HCT116 (cell line): Measurements from ENCODE around the gene RPL37A. TPM values are rescaled to one million over a fixed set of nuclear protein-coding genes. Genes with fewer than 3 reads are reported as not detected.

Experiments used
- ATAC-seq: fragments of 200-7000 bp; cut with Tn5 transposase; 2 replicates; pipeline ENCODE4 v1.9.1; 2020; ENCODE audit warnings: mild to moderate bottlenecking, moderate library complexity
- BruUV-seq: library from RNA; stranded (reverse); fragments of 400-500 nt; replicated peaks from 2 replicates; lab custom pipeline; 2021; lab: Mats Ljungman, UMichigan
- CTCF ChIA-PET: fragments of 300-600 bp; sonication (Branson Sonifier 250); formaldehyde crosslinking; loops from one replicate; lab custom pipeline; 2021; ENCODE audit warnings: antibody characterized with exemption; lab: Charles Lee
- POLR2A ChIA-PET: fragments of 300-600, 350-600 bp; sonication (Branson Sonifier 250); formaldehyde crosslinking; loops from one replicate; lab custom pipeline; 2021; ENCODE audit warnings: antibody characterized with exemption; lab: Charles Lee
- RAD21 ChIA-PET, 2 experiments: fragments of 300-600 bp; sonication (Branson Sonifier 250); formaldehyde crosslinking; loops; one replicate each; lab custom pipeline; 2023; ENCODE audit warnings: low total read pairs in 2 of 2; ENCODE audit not compliant: uncharacterized antibody in 2 of 2, unreplicated experiment in 2 of 2, low non-redundant PET in 1 of 2; lab: Charles Lee
- DNase-seq: peaks from one replicate; pipeline ENCODE4 v3.0.0-alpha.2; 2010; ENCODE audit warnings: low read depth, low spot score
- H2AFZ ChIP-seq: fragments of 200-600 bp; shearing (Covaris generic), sonication (generic); 2 replicates; pipeline ENCODE4 v1.6.1; 2017; ENCODE audit warnings: low read depth, mixed run types, mixed read lengths, antibody characterized with exemption, low read length; ENCODE audit not compliant: poor library complexity, severe bottlenecking
- H3K27ac ChIP-seq: 2 replicates; pipeline ENCODE4 v1.5.1; 2012; ENCODE audit warnings: low read depth, low read length
- H3K27me3 ChIP-seq: fragments of 200-600 bp; sonication (generic); 2 replicates; pipeline ENCODE4 v1.6.1; 2016; ENCODE audit warnings: mixed run types, low read length, mixed read lengths; ENCODE audit not compliant: insufficient read depth
- H3K36me3 ChIP-seq, 2 experiments: fragments of 200-500 bp in 1 of 2; fragments of 200-600 bp in 1 of 2; sonication (Bioruptor generic) in 1 of 2; sonication (generic) in 1 of 2; 2 replicates each; pipeline versions ENCODE4 v1.5.1 to v1.6.1; 2014 to 2016; ENCODE audit warnings: low read length in 2 of 2, inconsistent platforms in 1 of 2, mixed read lengths in 1 of 2, mixed run types in 1 of 2; ENCODE audit not compliant: insufficient read depth in 2 of 2, control insufficient read depth in 1 of 2
- H3K4me1 ChIP-seq, 2 experiments: fragments of 200-600 bp in 1 of 2; sonication (generic) in 1 of 2; 2 replicates each; pipeline versions ENCODE4 v1.5.1 to v1.6.1; 2012 to 2017; ENCODE audit warnings: low read length in 2 of 2, inconsistent platforms in 1 of 2, mild to moderate bottlenecking in 1 of 2, mixed read lengths in 1 of 2, mixed run types in 1 of 2, moderate library complexity in 1 of 2; ENCODE audit not compliant: insufficient read depth in 2 of 2, control insufficient read depth in 1 of 2
- H3K4me2 ChIP-seq: fragments of 200-600 bp; sonication (generic); 2 replicates; pipeline ENCODE4 v1.6.1; 2017; ENCODE audit warnings: mixed run types, low read length, mixed read lengths
- H3K4me3 ChIP-seq, 2 experiments: fragments of 200-600 bp in 1 of 2; sonication (generic) in 1 of 2; replicated peaks in 1 of 2; 2 replicates each; pipeline ENCODE4 v1.5.1; 2011 to 2016; ENCODE audit warnings: low read length in 2 of 2, control low read depth in 1 of 2, low read depth in 1 of 2, mild to moderate bottlenecking in 1 of 2, mixed read lengths in 1 of 2, mixed run types in 1 of 2
- H3K79me2 ChIP-seq: fragments of 200-600 bp; sonication (generic); 2 replicates; pipeline ENCODE4 v1.6.1; 2017; ENCODE audit warnings: mild to moderate bottlenecking, mixed run types, low read length, moderate library complexity, mixed read lengths; ENCODE audit not compliant: insufficient read depth
- H3K9ac ChIP-seq: fragments of 200-600 bp; sonication (generic); 2 replicates; pipeline ENCODE4 v1.6.1; 2016; ENCODE audit warnings: low read length, mixed read lengths
- H3K9me2 ChIP-seq: fragments of 200-600 bp; sonication (generic), shearing (Covaris generic); 2 replicates; pipeline ENCODE4 v1.6.1; 2017; ENCODE audit warnings: mixed run types, mild to moderate bottlenecking, moderate library complexity; ENCODE audit not compliant: insufficient read depth
- H3K9me3 ChIP-seq, 2 experiments: fragments of 200-500 bp in 1 of 2; fragments of 200-600 bp in 1 of 2; sonication (Bioruptor generic) in 1 of 2; sonication (generic) in 1 of 2; 2 replicates each; pipeline ENCODE4 v1.6.1; 2014 to 2017; ENCODE audit warnings: low read length in 2 of 2, mixed read lengths in 2 of 2, inconsistent platforms in 1 of 2, low read depth in 1 of 2, mild to moderate bottlenecking in 1 of 2, mixed run types in 1 of 2, moderate library complexity in 1 of 2; ENCODE audit not compliant: control insufficient read depth in 1 of 2, insufficient read depth in 1 of 2
- H4K20me1 ChIP-seq: fragments of 200-600 bp; sonication (generic), shearing (Covaris generic); 2 replicates; pipeline ENCODE4 v1.6.1; 2017; ENCODE audit warnings: mixed run types, mild to moderate bottlenecking, moderate library complexity; ENCODE audit not compliant: insufficient read depth
- CBX3 ChIP-seq: IDR thresholded peaks from 2 replicates; pipeline ENCODE4 v1.6.1; 2012; ENCODE audit warnings: low read depth
- CEBPB ChIP-seq: IDR thresholded peaks from 2 replicates; pipeline ENCODE4 v1.6.1; 2012; ENCODE audit warnings: low read depth
- MAX ChIP-seq: IDR thresholded peaks from 2 replicates; pipeline ENCODE4 v1.6.1; 2012
- POLR2AphosphoS5 ChIP-seq: IDR thresholded peaks from 2 replicates; pipeline ENCODE4 v1.6.1; 2011; ENCODE audit warnings: mild to moderate bottlenecking, low read depth, low read length, moderate library complexity
- RAD21 ChIP-seq: IDR thresholded peaks from 2 replicates; pipeline ENCODE4 v1.6.1; 2012; ENCODE audit warnings: low read depth, mild to moderate bottlenecking
- SIN3A ChIP-seq: IDR thresholded peaks from 2 replicates; pipeline ENCODE4 v1.6.1; 2012; ENCODE audit warnings: low read depth
- SRF ChIP-seq: IDR thresholded peaks from 2 replicates; pipeline ENCODE4 v1.6.1; 2012; ENCODE audit warnings: low read depth
- ZFX ChIP-seq: fragments of 450-650 bp; IDR thresholded peaks from 2 replicates; pipeline ENCODE4 v1.6.1; 2017
- intact Hi-C: fragments of 100-400 bp; cut with micrococcal nuclease; formaldehyde crosslinking; loops from 2 replicates; pipeline ENCODE4 v1.10.0; 2022
- total RNA-seq: library from RNA; stranded (reverse); gene quantifications from one replicate; pipeline ENCODE4 v1.2.1, GENCODE V29; 2021; ENCODE audit not compliant: unreplicated experiment

The RPL37A gene
- total RNA-seq, 1 experiment from 2014 or later = 3,018 TPM

DNA sequence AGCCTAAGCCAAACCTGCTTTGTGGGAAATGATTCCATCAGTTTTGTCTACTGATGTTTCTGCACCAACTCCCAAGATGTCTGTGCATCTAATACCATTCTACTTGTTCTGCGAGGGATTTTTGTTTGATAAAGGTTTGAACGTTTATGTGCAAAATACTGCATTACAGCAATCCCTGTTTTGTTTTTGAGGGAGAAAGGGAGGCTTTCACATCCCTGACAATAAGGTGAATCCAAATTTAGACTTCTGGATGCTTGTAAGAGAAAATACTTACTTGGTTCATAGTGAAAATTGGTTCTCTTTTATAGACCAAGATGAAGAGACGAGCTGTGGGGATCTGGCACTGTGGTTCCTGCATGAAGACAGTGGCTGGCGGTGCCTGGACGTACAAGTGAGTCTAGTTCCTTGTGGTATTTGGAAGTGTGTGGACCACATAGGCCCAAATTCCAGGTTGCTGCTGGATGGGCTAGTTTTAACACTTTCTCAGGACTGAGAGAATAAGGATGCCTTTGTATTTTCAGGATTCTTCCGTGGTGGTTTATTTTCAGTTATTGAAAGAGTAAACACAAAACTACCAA lies 1.1 kb downstream of the RPL37A start:
- Histone ChIP-seq H3K36me3 (peaks cover 53 to 57% of the 10 kb centered on the region in 2 experiments), H3K4me3 (peak overlapping the region; percentile 86 to 98), H3K4me2 (peak overlapping the region; percentile 82), H3K27me3 (no peaks in the 10 kb centered on the region), H3K9me2 (no peaks in the 10 kb centered on the region), H3K79me2 (peaks cover 66% of the 10 kb centered on the region), H3K9me3 (no peaks in the 10 kb centered on the region), H3K9ac (peak overlapping the region; percentile 95), H2AFZ (no peak overlapping the region), H3K4me1 (peaks cover 4 to 29% of the 10 kb centered on the region in 2 experiments; a peak in 3 of 4 replicates), H4K20me1 (peaks cover 44% of the 10 kb centered on the region; the same call in 1 of the 2 replicates), H3K27ac (peak overlapping the region; percentile 87)
- ChIA-PET CTCF (no interaction called here), POLR2A (no interaction called here), RAD21 (no interaction called here)
- ATAC-seq (no peak), DNase-seq (no peak)
- BruUV-seq = no TSS peak
- intact Hi-C loops = loop anchor here (5.0 kb wide), 2 partner anchors 87 to 387 kb away; partner anchors contain the start of gene SMARCAL1
- TF ChIP-seq CBX3 (no peak), SIN3A (no peak), CEBPB (no peak), POLR2AphosphoS5 (peak; percentile 10; the same call in 1 of the 2 replicates), MAX (no peak)

GRCh38 chr2:216500572-216500971 lies 1.9 kb downstream of the RPL37A start:
- TF ChIP-seq CEBPB (no peak), RAD21 (no peak), CBX3 (no peak), SRF (no peak), ZFX (no peak)
- TF ChIP-seq, all 23 proteins: peak for 0
- Histone ChIP-seq H2AFZ (no peak overlapping the region), H3K79me2 (peaks cover 66% of the 10 kb centered on the region), H3K4me2 (peak overlapping the region; percentile 82), H3K9me2 (no peaks in the 10 kb centered on the region), H3K4me1 (peaks cover 4 to 26% of the 10 kb centered on the region in 2 experiments; a peak in 3 of 4 replicates), H3K27ac (peak overlapping the region; percentile 87; the same call in 1 of the 2 replicates), H3K36me3 (peaks cover 53 to 65% of the 10 kb centered on the region in 2 experiments), H4K20me1 (peaks cover 44% of the 10 kb centered on the region; the same call in 1 of the 2 replicates), H3K4me3 (peak overlapping the region in 1 of 2 experiments; percentile 86; a peak in 3 of 4 replicates), H3K9me3 (no peaks in the 10 kb centered on the region), H3K27me3 (no peaks in the 10 kb centered on the region), H3K9ac (peak overlapping the region; percentile 95)
- no TSS peak for BruUV-seq
- intact Hi-C loops = loop anchor here (5.0 kb wide), 1 partner anchor 388 kb away; no protein-coding TSS in a partner anchor
- no peak for ATAC-seq
- no peak for DNase-seq
- CTCF ChIA-PET = no interaction called here
- RAD21 ChIA-PET = no interaction called here
- POLR2A ChIA-PET = no interaction called here
